Measurements from ENCODE around the gene TCAF1. TPM values are rescaled to one million over a fixed set of nuclear protein-coding genes. Genes with fewer than 3 reads are reported as not detected.
"Not testable (repeated sequence)": the region's sequence is repeated elsewhere in the genome, so short reads cannot be mapped to it uniquely, and the experiment has no call there.

TCAF1 gene
- total RNA-seq, 1 donor from 2014 or later, result 268 TPM

DNA sequence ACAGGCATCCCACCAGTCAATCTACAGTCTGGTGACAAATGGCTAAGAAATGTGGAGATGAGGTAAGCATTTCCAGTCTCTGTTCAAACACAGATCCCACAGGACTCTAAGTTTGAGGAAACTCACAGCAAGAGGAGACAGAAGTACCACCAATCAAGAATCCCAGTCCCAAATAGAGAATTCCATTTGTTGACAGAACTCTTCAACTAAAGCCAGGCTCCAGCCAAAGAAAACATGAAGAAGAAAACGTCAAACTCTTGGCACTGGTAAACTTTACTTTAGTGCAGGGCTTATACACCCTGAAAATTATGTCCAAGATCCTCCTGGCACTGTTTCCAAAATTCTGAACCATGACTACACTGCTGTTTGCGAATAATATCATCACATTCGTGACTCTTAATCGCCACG is 95.3 kb downstream of the TCAF1 start:
- H3K9me3 Mint-ChIP-seq (ENCODE audit: unreplicated experiment); H3K4me1 Mint-ChIP-seq (ENCODE audit: low read depth, unreplicated experiment): not testable (repeated sequence)

More for the DNA sequence above, 95.3 kb downstream of the TCAF1 start:
- not testable (repeated sequence) for H3K4me3 Mint-ChIP-seq (ENCODE audit: unreplicated experiment); H3K36me3 Mint-ChIP-seq (ENCODE audit: unreplicated experiment); DNase-seq; H3K27me3 Mint-ChIP-seq (ENCODE audit: unreplicated experiment); H3K27ac Mint-ChIP-seq (ENCODE audit: unreplicated experiment)

Other genes starting within 250 kb of the TCAF1 start
- not detected for gene CTAGE6, start 144.5 kb downstream of the TCAF1 start, total RNA-seq (ENCODE audit: unreplicated experiment)
- gene OR2F2, start 33.1 kb upstream of the TCAF1 start, total RNA-seq (ENCODE audit: unreplicated experiment), result not detected
- not detected for gene OR2F1, start 52.7 kb upstream of the TCAF1 start, total RNA-seq (ENCODE audit: unreplicated experiment)
- not detected for gene OR6B1, start 98.1 kb upstream of the TCAF1 start, total RNA-seq (ENCODE audit: unreplicated experiment)
- gene OR2A5, start 146.8 kb upstream of the TCAF1 start, total RNA-seq (ENCODE audit: unreplicated experiment), result not detected
- not detected for gene OR2A25, start 167.6 kb upstream of the TCAF1 start, total RNA-seq (ENCODE audit: unreplicated experiment)
- not detected for gene OR2A12, start 184.1 kb upstream of the TCAF1 start, total RNA-seq (ENCODE audit: unreplicated experiment)
- gene OR2A2, start 207.4 kb upstream of the TCAF1 start, total RNA-seq (ENCODE audit: unreplicated experiment), result not detected
- gene OR2A14, start 221.0 kb upstream of the TCAF1 start, total RNA-seq (ENCODE audit: unreplicated experiment), result not detected